SK-N-SH (cell line): ENCODE results near the gene ZNF462. TPM values are rescaled to one million over a fixed set of nuclear protein-coding genes. Genes with fewer than 3 reads are reported as not detected.

ENCODE experiments used
- CTCF ChIA-PET: fragments of 300-600, 350-600 bp; formaldehyde crosslinking; extraction: SDS; loops from one replicate; lab custom pipeline; 2021; lab: Yijun Ruan, JAX
- POLR2A ChIA-PET: fragments of 350-600 bp; sonication (Branson Sonifier 250); formaldehyde crosslinking; extraction: SDS; loops from one replicate; lab custom pipeline; 2020; ENCODE audit warnings: antibody characterized with exemption, inconsistent platforms; lab: Yijun Ruan, JAX
- DNase-seq: peaks from one replicate; pipeline ENCODE4 v3.0.0; 2012
- H2AFZ ChIP-seq: fragments of 200-600 bp; sonication (generic); 2 replicates; pipeline ENCODE4 v1.8.1; 2016; ENCODE audit warnings: antibody characterized with exemption, mild to moderate bottlenecking, low read depth
- H3F3A ChIP-seq: fragments of 200-600 bp; sonication (generic); replicated peaks from 2 replicates; pipeline ENCODE3; 2016; ENCODE audit warnings: antibody characterized with exemption, mild to moderate bottlenecking; ENCODE audit not compliant: insufficient read depth
- H3K27ac ChIP-seq, 2 experiments: fragments of 200-500 bp in 1 of 2; fragments of 200-600 bp in 1 of 2; sonication (Bioruptor generic) in 1 of 2; sonication (generic), shearing (Covaris generic) in 1 of 2; 2 replicates each; pipeline versions ENCODE4 v1.5.1 to v1.6.1; 2014 to 2016; ENCODE audit warnings: low read depth in 2 of 2, inconsistent platforms in 1 of 2, low read length in 1 of 2, mild to moderate bottlenecking in 1 of 2, mixed read lengths in 1 of 2
- H3K27me3 ChIP-seq: fragments of 200-600 bp; sonication (generic), shearing (Covaris generic); 2 replicates; pipeline ENCODE4 v1.6.1; 2016; ENCODE audit warnings: mixed run types; ENCODE audit not compliant: insufficient read depth
- H3K36me3 ChIP-seq, 2 experiments: fragments of 200-500 bp in 1 of 2; fragments of 200-600 bp in 1 of 2; sonication (Bioruptor generic) in 1 of 2; sonication (generic) in 1 of 2; replicated peaks in 1 of 2; 2 replicates each; pipeline versions ENCODE3 to v1.5.1; 2014 to 2016; ENCODE audit warnings: low read length in 1 of 2, mild to moderate bottlenecking in 1 of 2; ENCODE audit not compliant: insufficient read depth in 2 of 2, control insufficient read depth in 1 of 2
- H3K4me1 ChIP-seq, 2 experiments: fragments of 200-500 bp in 1 of 2; fragments of 200-600 bp in 1 of 2; sonication (Bioruptor generic) in 1 of 2; sonication (generic), shearing (Covaris generic) in 1 of 2; 2 replicates each; pipeline versions ENCODE4 v1.5.1 to v1.6.1; 2014 to 2016; ENCODE audit warnings: low read depth in 1 of 2, low read length in 1 of 2, mixed run types in 1 of 2; ENCODE audit not compliant: insufficient read depth in 2 of 2, control insufficient read depth in 1 of 2
- H3K4me2 ChIP-seq: fragments of 200-600 bp; sonication (generic), shearing (Covaris generic); 2 replicates; pipeline ENCODE4 v1.6.1; 2017; ENCODE audit warnings: mixed run types
- H3K4me3 ChIP-seq, 2 experiments: fragments of 200-500 bp in 1 of 2; fragments of 200-600 bp in 1 of 2; sonication (Bioruptor generic) in 1 of 2; sonication (generic), shearing (Covaris generic) in 1 of 2; 2 replicates each; pipeline versions ENCODE4 v1.5.1 to v1.8.1; 2014 to 2016; ENCODE audit warnings: low read depth in 2 of 2, inconsistent platforms in 1 of 2, low read length in 1 of 2, mild to moderate bottlenecking in 1 of 2, mixed read lengths in 1 of 2, moderate library complexity in 1 of 2
- H3K79me2 ChIP-seq: fragments of 200-600 bp; sonication (generic); 2 replicates; pipeline ENCODE4 v1.8.1; 2017; ENCODE audit warnings: mild to moderate bottlenecking; ENCODE audit not compliant: insufficient read depth
- H3K9ac ChIP-seq: fragments of 200-600 bp; sonication (generic); 2 replicates; pipeline ENCODE4 v1.6.1; 2017; ENCODE audit warnings: mixed run types
- H3K9me2 ChIP-seq: fragments of 200-600 bp; sonication (generic); 2 replicates; pipeline ENCODE4 v1.6.1; 2017; ENCODE audit warnings: mixed run types
- H3K9me3 ChIP-seq: fragments of 200-600 bp; sonication (generic); 2 replicates; pipeline ENCODE4 v1.6.1; 2017; ENCODE audit warnings: mixed run types, mild to moderate bottlenecking, moderate library complexity
- H4K20me1 ChIP-seq: fragments of 200-600 bp; sonication (generic); 2 replicates; pipeline ENCODE4 v1.6.1; 2017; ENCODE audit warnings: mild to moderate bottlenecking, mixed run types; ENCODE audit not compliant: insufficient read depth
- CTCF ChIP-seq: fragments of 200-600 bp; sonication (generic); IDR thresholded peaks from 2 replicates; pipeline ENCODE4 v1.6.1; 2017; ENCODE audit warnings: antibody characterized with exemption, mild to moderate bottlenecking, moderate library complexity
- EP300 ChIP-seq, 2 experiments: IDR thresholded peaks; 2 replicates each; pipeline versions ENCODE4 v1.4.0 to v1.6.1; 2012; ENCODE audit warnings: borderline replicate concordance in 1 of 2, low read depth in 1 of 2, low read length in 1 of 2
- EZH2phosphoT487 ChIP-seq: fragments of 200-600 bp; sonication (generic); IDR thresholded peaks from 2 replicates; pipeline ENCODE4 v1.6.1; 2017; ENCODE audit warnings: low read depth, mixed run types, mild to moderate bottlenecking, antibody characterized with exemption, moderate library complexity, borderline replicate concordance
- FOSL2 ChIP-seq: IDR thresholded peaks from 2 replicates; pipeline ENCODE4 v1.4.0; 2012; ENCODE audit warnings: low read depth, mild to moderate bottlenecking, moderate library complexity, borderline replicate concordance
- FOXM1 ChIP-seq: IDR thresholded peaks from 2 replicates; pipeline ENCODE4 v1.4.0; 2012; ENCODE audit warnings: low read depth, mild to moderate bottlenecking
- GABPA ChIP-seq: IDR thresholded peaks from 2 replicates; pipeline ENCODE4 v1.4.0; 2012; ENCODE audit warnings: low read depth, mild to moderate bottlenecking
- MEF2A ChIP-seq: IDR thresholded peaks from 2 replicates; pipeline ENCODE4 v1.4.0; 2012; ENCODE audit warnings: low read depth, borderline replicate concordance
- MXI1 ChIP-seq: IDR thresholded peaks from 2 replicates; pipeline ENCODE4 v1.6.1; 2012; ENCODE audit warnings: mild to moderate bottlenecking, low read depth, low read length, improper control_type of control experiment
- NRF1 ChIP-seq: IDR thresholded peaks from 2 replicates; pipeline ENCODE4 v1.6.1; 2012; ENCODE audit warnings: low read depth, mild to moderate bottlenecking, low read length
- SIN3A ChIP-seq: IDR thresholded peaks from 2 replicates; pipeline ENCODE4 v1.6.1; 2012; ENCODE audit warnings: low read depth, mild to moderate bottlenecking, low read length, moderate library complexity, borderline replicate concordance
- SMC3 ChIP-seq: IDR thresholded peaks from 2 replicates; pipeline ENCODE4 v1.6.1; 2012; ENCODE audit warnings: low read depth, low read length, improper control_type of control experiment
- TEAD4 ChIP-seq: IDR thresholded peaks from 2 replicates; pipeline ENCODE4 v1.4.0; 2012; ENCODE audit warnings: mild to moderate bottlenecking, borderline replicate concordance; ENCODE audit not compliant: insufficient read depth
- ZBTB33 ChIP-seq: IDR thresholded peaks from 2 replicates; pipeline ENCODE4 v1.4.0; 2012; ENCODE audit warnings: low read depth, borderline replicate concordance
- WGBS: methylation state at CpG from one replicate; pipeline ENCODE4 v1.1.6; 2017; ENCODE audit warnings: low lambda C conversion rate; 5-methylcytosine and 5-hydroxymethylcytosine counted together
- polyA plus RNA-seq, 3 experiments: library from polyadenylated mRNA; depleted of rRNA; stranded (reverse); fragments of >200 nt; gene quantifications; 2 replicates each; pipeline ENCODE4 v1.2.3, GENCODE V29; 2012
- TF ChIP-seq, protein P1 (sequence below): fragments of 150-350 bp; IDR thresholded peaks from 2 replicates; pipeline ENCODE4 v1.6.1; 2016; ENCODE audit warnings: mild to moderate bottlenecking, low read depth, low read length
- TF ChIP-seq, protein P2 (sequence below): IDR thresholded peaks from 2 replicates; pipeline ENCODE4 v1.4.0; 2012; ENCODE audit warnings: low read depth
- TF ChIP-seq, protein P3 (sequence below): IDR thresholded peaks from 2 replicates; pipeline ENCODE4 v1.4.0; 2012; ENCODE audit warnings: low read depth, borderline replicate concordance
- TF ChIP-seq, protein P4 (sequence below): fragments of 150-350 bp; IDR thresholded peaks from 2 replicates; pipeline ENCODE4 v1.6.1; 2017; ENCODE audit warnings: antibody characterized with exemption, low read length, low read depth, borderline replicate concordance

The ZNF462 gene, protein sequence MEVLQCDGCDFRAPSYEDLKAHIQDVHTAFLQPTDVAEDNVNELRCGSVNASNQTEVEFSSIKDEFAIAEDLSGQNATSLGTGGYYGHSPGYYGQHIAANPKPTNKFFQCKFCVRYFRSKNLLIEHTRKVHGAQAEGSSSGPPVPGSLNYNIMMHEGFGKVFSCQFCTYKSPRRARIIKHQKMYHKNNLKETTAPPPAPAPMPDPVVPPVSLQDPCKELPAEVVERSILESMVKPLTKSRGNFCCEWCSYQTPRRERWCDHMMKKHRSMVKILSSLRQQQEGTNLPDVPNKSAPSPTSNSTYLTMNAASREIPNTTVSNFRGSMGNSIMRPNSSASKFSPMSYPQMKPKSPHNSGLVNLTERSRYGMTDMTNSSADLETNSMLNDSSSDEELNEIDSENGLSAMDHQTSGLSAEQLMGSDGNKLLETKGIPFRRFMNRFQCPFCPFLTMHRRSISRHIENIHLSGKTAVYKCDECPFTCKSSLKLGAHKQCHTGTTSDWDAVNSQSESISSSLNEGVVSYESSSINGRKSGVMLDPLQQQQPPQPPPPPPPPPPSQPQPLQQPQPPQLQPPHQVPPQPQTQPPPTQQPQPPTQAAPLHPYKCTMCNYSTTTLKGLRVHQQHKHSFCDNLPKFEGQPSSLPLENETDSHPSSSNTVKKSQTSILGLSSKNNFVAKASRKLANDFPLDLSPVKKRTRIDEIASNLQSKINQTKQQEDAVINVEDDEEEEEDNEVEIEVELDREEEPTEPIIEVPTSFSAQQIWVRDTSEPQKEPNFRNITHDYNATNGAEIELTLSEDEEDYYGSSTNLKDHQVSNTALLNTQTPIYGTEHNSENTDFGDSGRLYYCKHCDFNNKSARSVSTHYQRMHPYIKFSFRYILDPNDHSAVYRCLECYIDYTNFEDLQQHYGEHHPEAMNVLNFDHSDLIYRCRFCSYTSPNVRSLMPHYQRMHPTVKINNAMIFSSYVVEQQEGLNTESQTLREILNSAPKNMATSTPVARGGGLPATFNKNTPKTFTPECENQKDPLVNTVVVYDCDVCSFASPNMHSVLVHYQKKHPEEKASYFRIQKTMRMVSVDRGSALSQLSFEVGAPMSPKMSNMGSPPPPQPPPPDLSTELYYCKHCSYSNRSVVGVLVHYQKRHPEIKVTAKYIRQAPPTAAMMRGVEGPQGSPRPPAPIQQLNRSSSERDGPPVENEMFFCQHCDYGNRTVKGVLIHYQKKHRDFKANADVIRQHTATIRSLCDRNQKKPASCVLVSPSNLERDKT (N-terminal part only)
- 5.2 and 5.5 TPM in 2 replicates for polyA plus RNA-seq (2012; rRNA removed)
- 3.4 and 3.8 TPM in 2 replicates for polyA plus RNA-seq (2012; cell fraction: cytosol; rRNA removed)
- polyA plus RNA-seq (2012; cell fraction: nucleus; rRNA removed), result 6.8 and 10.0 TPM in 2 replicates

DNA sequence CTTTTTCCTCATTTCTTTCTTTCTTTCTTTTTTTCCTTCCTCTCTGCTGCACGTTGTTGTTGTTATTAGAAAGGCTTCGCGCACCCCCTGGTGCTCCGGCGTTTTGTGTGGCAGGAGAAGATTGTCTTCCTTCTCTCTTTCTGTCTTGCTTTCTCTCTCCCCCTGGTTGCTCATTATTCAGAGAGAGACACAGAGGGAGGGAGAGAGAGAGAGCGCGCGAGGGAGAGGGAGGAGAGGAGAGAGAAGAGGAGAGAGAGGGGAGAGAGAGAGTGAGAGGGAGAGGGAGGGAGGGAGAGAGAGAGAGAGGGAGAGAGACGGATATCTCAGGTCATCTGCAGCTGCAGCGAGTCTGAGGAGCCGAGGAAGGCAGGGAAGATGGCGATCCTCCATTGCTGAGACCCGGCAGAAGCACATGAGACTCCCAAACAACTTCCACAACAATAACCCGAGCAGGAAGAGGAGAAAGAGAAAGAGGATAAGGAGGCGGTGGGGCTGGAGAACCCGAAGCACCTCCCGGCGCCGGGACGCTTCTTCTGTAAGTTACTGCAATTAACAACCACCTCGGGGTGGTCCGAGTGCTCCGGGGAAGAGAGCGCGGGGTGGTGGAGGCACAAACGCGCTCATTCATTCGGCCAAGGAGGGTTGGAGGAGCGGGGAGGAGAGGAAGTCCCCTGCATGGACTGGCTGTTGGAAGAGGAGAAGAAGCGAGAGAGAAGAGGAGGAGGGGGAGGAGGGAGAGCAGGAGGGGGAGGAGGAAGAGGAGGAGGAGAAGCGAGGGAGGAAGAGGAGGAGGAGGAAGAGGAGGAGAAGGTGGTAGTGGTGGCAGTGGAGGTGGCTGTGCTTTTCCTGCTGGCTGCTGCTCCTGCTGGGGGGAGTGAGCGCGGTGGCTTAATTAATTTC is at the start of gene ZNF462:
TSS of gene ZNF462 (plus strand) at position 346 of the 900 bp plus-strand sequence. CDS start 60,218 bp downstream, outside the sequence.
- Histone ChIP-seq H4K20me1 (no peaks in the 10 kb centered on the region), H3K4me1 (no peaks in the 10 kb centered on the region; a peak in 2 of 4 replicates), H2AFZ (peak within 1 kb of the TSS; percentile 98), H3K9me3 (no peaks in the 10 kb centered on the region), H3K4me3 (peak within 1 kb of the TSS; percentile 64 to 91), H3K36me3 (no peaks in the 10 kb centered on the region), H3F3A (peaks cover 12% of the 10 kb centered on the region), H3K27ac (peak within 1 kb of the TSS; percentile 84 to 96), H3K27me3 (no peaks in the 10 kb centered on the region; the same call in 1 of the 2 replicates), H3K9me2 (no peaks in the 10 kb centered on the region), H3K9ac (peak within 1 kb of the TSS; percentile 94), H3K4me2 (peak within 1 kb of the TSS; percentile 93), H3K79me2 (peaks cover 45% of the 10 kb centered on the region)
- POLR2A ChIA-PET, result interaction anchor here (0.7 to 1.8 kb wide), 3 partner anchors 17 to 102 kb away, joined by 3 to 10 read pairs (median 4); no protein-coding TSS in a partner anchor
- DNase-seq, result peak; percentile 59
- WGBS, result 2% methylated on average over 33 of the region's 33 CpGs
- CTCF ChIA-PET, result interaction anchor here (0.6 to 3.6 kb wide), 20 partner anchors 10 to 1022 kb away, joined by 3 to 21 read pairs (median 4); no protein-coding TSS in a partner anchor
- TF ChIP-seq ZBTB33 (no peak), SMC3 (peak; percentile 30), NRF1 (no peak), TEAD4 (no peak), EZH2phosphoT487 (no peak), EP300 (IDR thresholded peaks at IDR 0.05; ENCODE audit: borderline replicate concordance in 1 of 2, low read depth in 1 of 2, low read length in 1 of 2) (no peak), FOSL2 (no peak), GABPA (no peak), FOXM1 (no peak), MXI1 (peak; percentile 31; the same call in 1 of the 2 replicates), CTCF (peak; percentile 48), SIN3A (no peak), MEF2A (no peak)
- TF ChIP-seq, protein P1, sequence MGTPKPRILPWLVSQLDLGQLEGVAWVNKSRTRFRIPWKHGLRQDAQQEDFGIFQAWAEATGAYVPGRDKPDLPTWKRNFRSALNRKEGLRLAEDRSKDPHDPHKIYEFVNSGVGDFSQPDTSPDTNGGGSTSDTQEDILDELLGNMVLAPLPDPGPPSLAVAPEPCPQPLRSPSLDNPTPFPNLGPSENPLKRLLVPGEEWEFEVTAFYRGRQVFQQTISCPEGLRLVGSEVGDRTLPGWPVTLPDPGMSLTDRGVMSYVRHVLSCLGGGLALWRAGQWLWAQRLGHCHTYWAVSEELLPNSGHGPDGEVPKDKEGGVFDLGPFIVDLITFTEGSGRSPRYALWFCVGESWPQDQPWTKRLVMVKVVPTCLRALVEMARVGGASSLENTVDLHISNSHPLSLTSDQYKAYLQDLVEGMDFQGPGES, result no peak
- TF ChIP-seq, protein P2, sequence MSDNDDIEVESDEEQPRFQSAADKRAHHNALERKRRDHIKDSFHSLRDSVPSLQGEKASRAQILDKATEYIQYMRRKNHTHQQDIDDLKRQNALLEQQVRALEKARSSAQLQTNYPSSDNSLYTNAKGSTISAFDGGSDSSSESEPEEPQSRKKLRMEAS, result peak; percentile 30
- TF ChIP-seq, protein P3, sequence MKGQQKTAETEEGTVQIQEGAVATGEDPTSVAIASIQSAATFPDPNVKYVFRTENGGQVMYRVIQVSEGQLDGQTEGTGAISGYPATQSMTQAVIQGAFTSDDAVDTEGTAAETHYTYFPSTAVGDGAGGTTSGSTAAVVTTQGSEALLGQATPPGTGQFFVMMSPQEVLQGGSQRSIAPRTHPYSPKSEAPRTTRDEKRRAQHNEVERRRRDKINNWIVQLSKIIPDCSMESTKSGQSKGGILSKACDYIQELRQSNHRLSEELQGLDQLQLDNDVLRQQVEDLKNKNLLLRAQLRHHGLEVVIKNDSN, result no peak
- TF ChIP-seq, protein P4, sequence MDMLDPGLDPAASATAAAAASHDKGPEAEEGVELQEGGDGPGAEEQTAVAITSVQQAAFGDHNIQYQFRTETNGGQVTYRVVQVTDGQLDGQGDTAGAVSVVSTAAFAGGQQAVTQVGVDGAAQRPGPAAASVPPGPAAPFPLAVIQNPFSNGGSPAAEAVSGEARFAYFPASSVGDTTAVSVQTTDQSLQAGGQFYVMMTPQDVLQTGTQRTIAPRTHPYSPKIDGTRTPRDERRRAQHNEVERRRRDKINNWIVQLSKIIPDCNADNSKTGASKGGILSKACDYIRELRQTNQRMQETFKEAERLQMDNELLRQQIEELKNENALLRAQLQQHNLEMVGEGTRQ, result no peak
